PC-9 (cell line): ENCODE data around the gene PLEKHA4. TPM values are rescaled to one million over a fixed set of nuclear protein-coding genes. Genes with fewer than 3 reads are reported as not detected.
"Not testable (repeated sequence)": the region's sequence is repeated elsewhere in the genome, so short reads cannot be mapped to it uniquely, and the experiment has no call there.

ENCODE experiments used
- BruUV-seq: library from RNA; stranded (reverse); fragments of 400-500 nt; replicated peaks from 2 replicates; lab custom pipeline; 2021; lab: Mats Ljungman, UMichigan
- CTCF ChIA-PET: fragments of 300-600 bp; sonication (Branson Sonifier 250); formaldehyde crosslinking; loops from one replicate; lab custom pipeline; 2022; ENCODE audit warnings: antibody characterized with exemption; lab: Charles Lee
- POLR2A ChIA-PET: fragments of 300-600 bp; sonication (Branson Sonifier 250); formaldehyde crosslinking; loops from one replicate; lab custom pipeline; 2022; ENCODE audit warnings: antibody characterized with exemption; ENCODE audit not compliant: unreplicated experiment; lab: Charles Lee
- DNase-seq, 2 experiments: peaks; one replicate each; pipeline versions ENCODE4 v3.0.0 to v3.0.0-alpha.2; 2015 to 2022; ENCODE audit warnings: mixed read lengths in 1 of 2
- H2AFZ ChIP-seq: fragments of 200-600 bp; sonication (generic); 2 replicates; pipeline ENCODE4 v1.8.1; 2017; ENCODE audit warnings: antibody characterized with exemption
- H3F3A ChIP-seq: fragments of 200-600 bp; sonication (generic); 2 replicates; pipeline ENCODE4 v1.8.1; 2017; ENCODE audit warnings: antibody characterized with exemption, mild to moderate bottlenecking, low read depth; ENCODE audit not compliant: insufficient read depth
- H3K27ac ChIP-seq: fragments of 200-600 bp; sonication (generic); 2 replicates; pipeline ENCODE4 v1.6.1; 2016; ENCODE audit warnings: mixed run types
- H3K27me3 ChIP-seq: fragments of 200-600 bp; sonication (generic); 2 replicates; pipeline ENCODE4 v1.6.1; 2016; ENCODE audit warnings: low read depth, mixed run types; ENCODE audit not compliant: insufficient read depth
- H3K36me3 ChIP-seq: fragments of 200-600 bp; sonication (generic); 2 replicates; pipeline ENCODE4 v1.6.1; 2016; ENCODE audit warnings: low read depth, mixed run types
- H3K4me1 ChIP-seq: fragments of 200-600 bp; sonication (generic); replicated peaks from 2 replicates; pipeline ENCODE4 v1.6.1; 2016; ENCODE audit warnings: mixed run types; ENCODE audit not compliant: insufficient read depth
- H3K4me2 ChIP-seq: fragments of 200-600 bp; sonication (generic); 2 replicates; pipeline ENCODE4 v1.6.1; 2017; ENCODE audit warnings: mixed run types
- H3K4me3 ChIP-seq: fragments of 200-600 bp; sonication (generic); 2 replicates; pipeline ENCODE4 v1.6.1; 2016; ENCODE audit warnings: mixed run types
- H3K79me2 ChIP-seq: fragments of 200-600 bp; sonication (generic); 2 replicates; pipeline ENCODE4 v1.6.1; 2017; ENCODE audit warnings: low read depth, mixed run types
- H3K9me2 ChIP-seq: fragments of 200-600 bp; sonication (generic); 2 replicates; pipeline ENCODE4 v1.8.1; 2017; ENCODE audit warnings: mild to moderate bottlenecking; ENCODE audit not compliant: insufficient read depth
- H3K9me3 ChIP-seq: fragments of 200-600 bp; sonication (generic); 2 replicates; pipeline ENCODE4 v1.8.1; 2016; ENCODE audit warnings: low read depth; ENCODE audit not compliant: insufficient read depth
- H4K20me1 ChIP-seq: fragments of 200-600 bp; sonication (generic); 2 replicates; pipeline ENCODE4 v1.8.1; 2017; ENCODE audit not compliant: insufficient read depth
- CTCF ChIP-seq: fragments of 200-600 bp; sonication (generic); conservative IDR thresholded peaks from 2 replicates; pipeline ENCODE4 v1.6.1; 2017; ENCODE audit warnings: mixed run types, antibody characterized with exemption, mild to moderate bottlenecking, moderate library complexity
- EZH2 ChIP-seq: fragments of 200-600 bp; sonication (generic); IDR thresholded peaks from 2 replicates; pipeline ENCODE4 v1.8.0; 2017; ENCODE audit warnings: antibody characterized with exemption, low read depth
- intact Hi-C: fragments of 100-400 bp; cut with micrococcal nuclease; formaldehyde crosslinking; loops from one replicate; pipeline ENCODE4 v1.10.0; 2022; ENCODE audit not compliant: unreplicated experiment
- total RNA-seq: library from RNA; stranded (reverse); gene quantifications from 2 replicates; pipeline ENCODE4 v1.2.3, GENCODE V29; 2021

PLEKHA4 gene
- total RNA-seq, 1 experiment from 2014 or later: 0.79 TPM

- H3K27me3 ChIP-seq: no peaks in the 10 kb centered on the region
- POLR2A ChIA-PET: no interaction called here
Measured at GRCh38 chr19:48854103-48854502, 14.3 kb downstream of the PLEKHA4 start.

GRCh38 chr19:48853483-48853882 lies 14.9 kb downstream of the PLEKHA4 start:
- intact Hi-C loops: no loop called here
- Histone ChIP-seq H3K4me1 (0 out of 2 replicates have a peak, but pooled peaks cover 4% of the 10 kb centered on the region), H4K20me1 (no peaks in the 10 kb centered on the region), H3K27ac (no peak overlapping the region), H3F3A (peaks cover 13% of the 10 kb centered on the region), H3K27me3 (no peaks in the 10 kb centered on the region), H2AFZ (no peak overlapping the region), H3K36me3 (no peaks in the 10 kb centered on the region), H3K9me2 (no peaks in the 10 kb centered on the region; the same call in 1 of the 2 replicates), H3K9me3 (no peaks in the 10 kb centered on the region), H3K4me3 (no peak overlapping the region), H3K4me2 (no peak overlapping the region), H3K79me2 (no peaks in the 10 kb centered on the region)
- BruUV-seq: no TSS peak
- ChIA-PET CTCF (interaction anchor here (0.6 kb wide), 1 partner anchor 348 kb away, joined by 4 read pairs; no protein-coding TSS in a partner anchor), POLR2A (no interaction called here)
- no peak for DNase-seq
- no peak for TF ChIP-seq CTCF
- no peak for TF ChIP-seq EZH2

More at GRCh38 chr19:48854103-48854502, 14.3 kb downstream of the PLEKHA4 start:
- H4K20me1 ChIP-seq: no peaks in the 10 kb centered on the region
- H3K79me2 ChIP-seq: no peaks in the 10 kb centered on the region
- intact Hi-C loops: no loop called here
- H3K9me2 ChIP-seq: no peaks in the 10 kb centered on the region; the same call in 1 of the 2 replicates
- CTCF ChIA-PET: interaction anchor here (0.6 kb wide), 1 partner anchor 348 kb away, joined by 4 read pairs; no protein-coding TSS in a partner anchor
- H3K4me1 ChIP-seq: 0 out of 2 replicates have a peak, but pooled peaks cover 4% of the 10 kb centered on the region
- H2AFZ ChIP-seq: no peak overlapping the region
- H3K27ac ChIP-seq: no peak overlapping the region
- no peak overlapping the region for H3K4me2 ChIP-seq
- no TSS peak for BruUV-seq
- no peaks in the 10 kb centered on the region for H3K9me3 ChIP-seq
- no peak overlapping the region for H3K4me3 ChIP-seq
- no peaks in the 10 kb centered on the region for H3K36me3 ChIP-seq
- no peak for TF ChIP-seq EZH2
- no peak for TF ChIP-seq CTCF
- peaks cover 13% of the 10 kb centered on the region for H3F3A ChIP-seq
- no peak for DNase-seq

GRCh38 chr19:48852292-48852691 lies 16.1 kb downstream of the PLEKHA4 start:
- no peak overlapping the region for H3K4me2 ChIP-seq
- no peaks in the 10 kb centered on the region for H3K79me2 ChIP-seq
- H3K27me3 ChIP-seq: no peaks in the 10 kb centered on the region
- POLR2A ChIA-PET: interaction anchor here (0.5 kb wide), 1 partner anchor 63 kb away, joined by 3 read pairs; no protein-coding TSS in a partner anchor
- H3F3A ChIP-seq: peaks cover 13% of the 10 kb centered on the region
- no peaks in the 10 kb centered on the region for H4K20me1 ChIP-seq
- TF ChIP-seq CTCF: no peak
- no peak for TF ChIP-seq EZH2
- no peaks in the 10 kb centered on the region for H3K36me3 ChIP-seq
- H3K9me2 ChIP-seq: no peaks in the 10 kb centered on the region; the same call in 1 of the 2 replicates
- no TSS peak for BruUV-seq
- CTCF ChIA-PET: no interaction called here
- no peak overlapping the region for H2AFZ ChIP-seq
- DNase-seq: no peak
- H3K27ac ChIP-seq: no peak overlapping the region
- H3K4me1 ChIP-seq: 0 out of 2 replicates have a peak, but pooled peaks cover 4% of the 10 kb centered on the region
- no peaks in the 10 kb centered on the region for H3K9me3 ChIP-seq
- intact Hi-C loops: no loop called here
- no peak overlapping the region for H3K4me3 ChIP-seq

GRCh38 chr19:48846659-48847058 lies 21.8 kb downstream of the PLEKHA4 start:
- H3K4me1 ChIP-seq, H3K4me3 ChIP-seq, H4K20me1 ChIP-seq, H2AFZ ChIP-seq, H3K9me3 ChIP-seq, BruUV-seq, H3K4me2 ChIP-seq, POLR2A ChIA-PET, CTCF ChIA-PET, H3K27ac ChIP-seq, intact Hi-C loops, H3K27me3 ChIP-seq, H3K9me2 ChIP-seq, H3K79me2 ChIP-seq, H3K36me3 ChIP-seq, DNase-seq: not testable (repeated sequence)
- peaks cover 18% of the 10 kb centered on the region for H3F3A ChIP-seq
